PC-3 (cell line): ENCODE measurements around the gene ASIP. TPM values are rescaled to one million over a fixed set of nuclear protein-coding genes. Genes with fewer than 3 reads are reported as not detected.
"Not testable (repeated sequence)": the region's sequence is repeated elsewhere in the genome, so short reads cannot be mapped to it uniquely, and the experiment has no call there.

ENCODE experiments used
- ATAC-seq: fragments of 200-7000 bp; cut with Tn5 transposase; 2 replicates; pipeline ENCODE4 v1.9.1; 2020; ENCODE audit warnings: mild to moderate bottlenecking, moderate library complexity
- BruUV-seq: library from RNA; stranded (reverse); fragments of 400-500 nt; replicated peaks from 2 replicates; lab custom pipeline; 2021; lab: Mats Ljungman, UMichigan
- CTCF ChIA-PET: fragments of 300-600 bp; sonication (Branson Sonifier 250); formaldehyde crosslinking; loops from one replicate; lab custom pipeline; 2022; ENCODE audit warnings: antibody characterized with exemption; lab: Charles Lee
- POLR2A ChIA-PET: fragments of 300-600 bp; sonication (Branson Sonifier 250); formaldehyde crosslinking; loops from one replicate; lab custom pipeline; 2022; ENCODE audit warnings: antibody characterized with exemption; ENCODE audit not compliant: unreplicated experiment; lab: Charles Lee
- DNase-seq: peaks from one replicate; pipeline ENCODE4 v3.0.0-alpha.2; 2015
- H2AFZ ChIP-seq: fragments of 300-600 bp; sonication (generic); 2 replicates; pipeline ENCODE4 v1.6.0; 2016; ENCODE audit warnings: antibody characterized with exemption, low read length
- H3F3A ChIP-seq: fragments of 300-600 bp; sonication (generic); one replicate; pipeline ENCODE4 v1.6.0; 2017; ENCODE audit warnings: antibody characterized with exemption, low read length, control low read depth, mild to moderate bottlenecking; ENCODE audit not compliant: unreplicated experiment
- H3K27ac ChIP-seq: fragments of 300-600 bp; sonication (generic); 2 replicates; pipeline ENCODE4 v1.5.1; 2016; ENCODE audit warnings: mild to moderate bottlenecking, low read length
- H3K27me3 ChIP-seq: fragments of 300-600 bp; sonication (generic); 2 replicates; pipeline ENCODE4 v1.6.1; 2016; ENCODE audit warnings: low read length, mixed read lengths
- H3K36me3 ChIP-seq: fragments of 300-600 bp; sonication (generic); 2 replicates; pipeline ENCODE4 v1.6.1; 2016; ENCODE audit warnings: low read depth, mixed run types, low read length, mixed read lengths
- H3K4me1 ChIP-seq: fragments of 300-600 bp; sonication (generic); 2 replicates; pipeline ENCODE4 v1.5.1; 2016; ENCODE audit warnings: low read length; ENCODE audit not compliant: insufficient read depth
- H3K4me2 ChIP-seq: fragments of 300-600 bp; sonication (generic); 2 replicates; pipeline ENCODE4 v1.6.0; 2016; ENCODE audit warnings: low read length
- H3K4me3 ChIP-seq: fragments of 300-600 bp; sonication (generic); 2 replicates; pipeline ENCODE4 v1.5.1; 2016; ENCODE audit warnings: mild to moderate bottlenecking, low read length, mixed read lengths
- H3K79me2 ChIP-seq: fragments of 300-600 bp; sonication (generic); 2 replicates; pipeline ENCODE4 v1.6.1; 2017; ENCODE audit warnings: low read length, mixed read lengths
- H3K9ac ChIP-seq: fragments of 300-600 bp; sonication (generic); 2 replicates; pipeline ENCODE4 v1.6.0; 2016; ENCODE audit warnings: mild to moderate bottlenecking, low read length
- H3K9me2 ChIP-seq: fragments of 300-600 bp; sonication (generic); replicated peaks from 2 replicates; pipeline ENCODE4 v1.6.1; 2016; ENCODE audit warnings: mixed run types, low read length, mixed read lengths
- H3K9me3 ChIP-seq: fragments of 300-600 bp; sonication (generic); 2 replicates; pipeline ENCODE4 v1.6.1; 2016; ENCODE audit warnings: low read length, mixed read lengths
- H4K20me1 ChIP-seq: fragments of 300-600 bp; sonication (generic); 2 replicates; pipeline ENCODE4 v1.6.1; 2016; ENCODE audit warnings: low read length, mixed read lengths
- EZH2 ChIP-seq: fragments of 300-600 bp; sonication (generic); IDR thresholded peaks from one replicate; pipeline ENCODE4 v1.6.1; 2017; ENCODE audit warnings: antibody characterized with exemption, mild to moderate bottlenecking, low read length; ENCODE audit not compliant: unreplicated experiment
- EZH2phosphoT487 ChIP-seq: fragments of 300-600 bp; sonication (generic); IDR thresholded peaks from 2 replicates; pipeline ENCODE4 v1.6.1; 2018; ENCODE audit warnings: mild to moderate bottlenecking, antibody characterized with exemption, low read length, borderline replicate concordance
- intact Hi-C: fragments of 100-400 bp; cut with micrococcal nuclease; formaldehyde crosslinking; loops from 2 replicates; pipeline ENCODE4 v1.9.0; 2023
- total RNA-seq: library from RNA; depleted of rRNA; stranded (reverse); fragments of >200 nt; gene quantifications from 2 replicates; pipeline ENCODE4 v1.2.3, GENCODE V29; 2014
- TF ChIP-seq, protein P1 (sequence below): fragments of 300-600 bp; sonication (generic); conservative IDR thresholded peaks from 2 replicates; pipeline ENCODE4 v1.5.1; 2017; ENCODE audit warnings: antibody characterized with exemption, low read depth, mild to moderate bottlenecking, low read length

Gene ASIP
- total RNA-seq, 1 experiment from 2014 or later, result not detected

DNA sequence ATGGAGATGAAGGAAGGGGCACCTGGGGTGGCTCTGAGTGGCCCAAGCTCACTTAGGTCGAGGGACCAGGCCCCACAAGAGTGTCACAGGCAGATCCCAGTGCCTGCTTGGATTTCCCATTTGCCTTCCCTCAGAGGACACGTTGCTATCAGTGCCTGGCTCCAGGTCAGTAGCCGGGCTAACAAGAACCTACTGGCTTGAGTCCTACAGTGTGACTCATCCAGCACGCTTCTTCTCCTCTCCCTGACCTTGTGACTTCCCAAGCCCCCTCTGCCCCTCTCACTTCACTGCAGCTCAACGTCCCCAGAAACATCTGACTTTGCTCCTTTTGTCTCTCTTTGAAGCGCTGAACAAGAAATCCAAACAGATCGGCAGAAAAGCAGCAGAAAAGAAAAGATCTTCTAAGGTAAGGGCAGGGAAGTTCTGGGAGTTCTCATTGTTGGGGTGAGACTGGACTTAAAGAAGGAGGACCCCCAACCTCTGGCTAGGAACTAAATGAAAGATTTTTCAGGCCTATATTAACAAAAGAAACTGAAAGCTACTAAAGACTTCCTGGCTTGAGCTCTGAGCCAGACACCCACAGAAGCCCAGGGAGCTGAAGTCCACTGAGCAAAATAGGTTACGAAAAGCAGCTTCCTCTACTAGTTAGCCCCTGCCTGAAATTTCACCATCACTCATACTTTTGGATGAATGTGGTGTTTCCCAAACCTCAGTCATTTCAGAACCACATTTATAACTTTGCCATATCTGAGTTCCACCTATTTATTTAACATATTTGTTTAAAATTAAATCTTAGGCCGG lies 21.5 kb downstream of the ASIP start:
- no peak overlapping the region for H3K27ac ChIP-seq
- H3K9me3 ChIP-seq, result no peaks in the 10 kb centered on the region
- H3K79me2 ChIP-seq, result no peaks in the 10 kb centered on the region
- no peak overlapping the region for H2AFZ ChIP-seq
- ATAC-seq, result no peak; the same call in 1 of the 2 replicates
- POLR2A ChIA-PET, result no interaction called here
- BruUV-seq, result no TSS peak
- CTCF ChIA-PET, result no interaction called here
- H3K36me3 ChIP-seq, result no peaks in the 10 kb centered on the region
- H3F3A ChIP-seq, result no peaks in the 10 kb centered on the region
- H3K9me2 ChIP-seq, result no peaks in the 10 kb centered on the region
- no peaks in the 10 kb centered on the region for H3K4me1 ChIP-seq
- intact Hi-C loops, result no loop called here
- no peaks in the 10 kb centered on the region for H3K27me3 ChIP-seq
- H3K4me3 ChIP-seq, result no peak overlapping the region
- TF ChIP-seq EZH2 (no peak), EZH2phosphoT487 (no peak)
- TF ChIP-seq, protein P1, sequence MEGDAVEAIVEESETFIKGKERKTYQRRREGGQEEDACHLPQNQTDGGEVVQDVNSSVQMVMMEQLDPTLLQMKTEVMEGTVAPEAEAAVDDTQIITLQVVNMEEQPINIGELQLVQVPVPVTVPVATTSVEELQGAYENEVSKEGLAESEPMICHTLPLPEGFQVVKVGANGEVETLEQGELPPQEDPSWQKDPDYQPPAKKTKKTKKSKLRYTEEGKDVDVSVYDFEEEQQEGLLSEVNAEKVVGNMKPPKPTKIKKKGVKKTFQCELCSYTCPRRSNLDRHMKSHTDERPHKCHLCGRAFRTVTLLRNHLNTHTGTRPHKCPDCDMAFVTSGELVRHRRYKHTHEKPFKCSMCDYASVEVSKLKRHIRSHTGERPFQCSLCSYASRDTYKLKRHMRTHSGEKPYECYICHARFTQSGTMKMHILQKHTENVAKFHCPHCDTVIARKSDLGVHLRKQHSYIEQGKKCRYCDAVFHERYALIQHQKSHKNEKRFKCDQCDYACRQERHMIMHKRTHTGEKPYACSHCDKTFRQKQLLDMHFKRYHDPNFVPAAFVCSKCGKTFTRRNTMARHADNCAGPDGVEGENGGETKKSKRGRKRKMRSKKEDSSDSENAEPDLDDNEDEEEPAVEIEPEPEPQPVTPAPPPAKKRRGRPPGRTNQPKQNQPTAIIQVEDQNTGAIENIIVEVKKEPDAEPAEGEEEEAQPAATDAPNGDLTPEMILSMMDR, result no peak
- H4K20me1 ChIP-seq, result no peaks in the 10 kb centered on the region
- no peak for DNase-seq
- no peak overlapping the region for H3K9ac ChIP-seq
- no peak overlapping the region for H3K4me2 ChIP-seq

DNA sequence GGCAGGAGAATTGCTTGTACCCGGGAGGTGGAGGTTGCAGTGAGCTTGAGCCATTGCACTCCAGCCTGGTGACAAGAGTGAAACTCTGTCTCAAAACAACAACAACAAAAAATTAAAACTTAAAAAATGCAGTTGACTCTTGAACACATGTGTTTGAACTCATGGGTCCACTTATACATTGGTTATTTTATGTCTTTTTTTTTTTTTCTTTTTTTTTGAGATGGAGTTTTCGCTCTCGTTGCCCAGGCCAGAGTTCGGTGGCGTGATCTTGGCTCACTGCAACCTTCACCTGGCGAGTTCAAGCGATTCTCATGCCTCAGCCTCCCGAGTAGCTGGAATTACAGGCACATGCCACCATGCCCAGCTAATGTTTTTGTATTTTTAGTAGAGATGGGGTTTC lies 22.2 kb downstream of the ASIP start:
- H3K27me3 ChIP-seq, H3F3A ChIP-seq, intact Hi-C loops, H3K9ac ChIP-seq, ATAC-seq, H3K9me2 ChIP-seq, H3K4me3 ChIP-seq, DNase-seq, H3K27ac ChIP-seq, H3K4me1 ChIP-seq, BruUV-seq, CTCF ChIA-PET, H3K36me3 ChIP-seq, H4K20me1 ChIP-seq, H3K4me2 ChIP-seq, H2AFZ ChIP-seq, POLR2A ChIA-PET, H3K79me2 ChIP-seq, H3K9me3 ChIP-seq: not testable (repeated sequence)

DNA sequence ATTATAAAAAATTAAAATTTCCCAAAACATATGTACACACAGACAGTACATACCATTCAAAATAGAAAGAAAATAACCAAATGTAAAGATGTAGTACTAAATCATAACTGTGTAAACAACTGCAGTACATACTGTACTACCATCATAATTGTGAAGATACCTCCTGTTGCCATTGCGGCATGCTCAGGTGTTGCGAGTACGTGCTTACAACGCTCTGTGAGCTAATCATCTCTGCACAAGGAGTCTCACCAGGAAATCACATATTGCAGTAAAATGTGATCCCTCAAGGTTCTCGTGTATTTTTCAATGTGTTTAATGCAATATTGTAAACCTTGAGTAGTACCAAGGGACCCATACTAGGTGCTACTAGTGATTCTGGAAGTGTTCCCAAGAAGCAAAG lies 22.9 kb downstream of the ASIP start:
- H3K4me2 ChIP-seq, result no peak overlapping the region
- DNase-seq, result no peak
- H3K9me2 ChIP-seq, result no peaks in the 10 kb centered on the region
- no peak overlapping the region for H3K27ac ChIP-seq
- no TSS peak for BruUV-seq
- CTCF ChIA-PET, result no interaction called here
- no peaks in the 10 kb centered on the region for H3K4me1 ChIP-seq
- H2AFZ ChIP-seq, result no peak overlapping the region
- intact Hi-C loops, result no loop called here
- H3F3A ChIP-seq, result no peaks in the 10 kb centered on the region
- no peak for ATAC-seq
- H3K9me3 ChIP-seq, result no peaks in the 10 kb centered on the region
- H3K9ac ChIP-seq, result no peak overlapping the region
- H3K79me2 ChIP-seq, result no peaks in the 10 kb centered on the region
- no peaks in the 10 kb centered on the region for H4K20me1 ChIP-seq
- H3K36me3 ChIP-seq, result no peaks in the 10 kb centered on the region
- no peaks in the 10 kb centered on the region for H3K27me3 ChIP-seq
- no peak overlapping the region for H3K4me3 ChIP-seq
- no peak for TF ChIP-seq EZH2phosphoT487
- TF ChIP-seq, protein P1, result no peak
- TF ChIP-seq EZH2, result no peak
- POLR2A ChIA-PET, result no interaction called here
